GM19238 (cell line): ENCODE measurements around the gene SWI5.
A peak's percentile ranks its signal among the peaks of the same experiment; 100 is the strongest.

ENCODE experiments used
- DNase-seq: peaks from one replicate; pipeline ENCODE4 v3.0.0; 2011; ENCODE audit warnings: low spot score; ENCODE audit not compliant: insufficient read length

Gene SWI5

GRCh38 chr9:128317629-128318028 is 41.6 kb downstream of the SWI5 start:
- DNase-seq = no peak

- DNase-seq = no peak
Observed at GRCh38 chr9:128321343-128321742, 45.3 kb downstream of the SWI5 start.

- DNase-seq = no peak
Observed at GRCh38 chr9:128321879-128322403, 45.9 kb downstream of the SWI5 start.

GRCh38 chr9:128322404-128323211 is 46.5 kb downstream of the SWI5 start, which contains the start of the genes COQ4 and TRUB2:
TSS of gene COQ4 (plus strand) at chr9:128322839. CDS start at chr9:128322859, 20 bp downstream.
TSS of gene TRUB2 (minus strand) at chr9:128322447. CDS start at chr9:128322408, 39 bp downstream.
- peak; percentile 94 for DNase-seq

- DNase-seq = no peak
Observed at GRCh38 chr9:128323212-128323730, 47.2 kb downstream of the SWI5 start.

- DNase-seq = no peak
Observed at GRCh38 chr9:128323791-128324190, 47.7 kb downstream of the SWI5 start.

- no peak for DNase-seq
Observed at GRCh38 chr9:128324401-128324800, 48.3 kb downstream of the SWI5 start.

GRCh38 chr9:128325629-128326028 is 49.6 kb downstream of the SWI5 start:
- no peak for DNase-seq

- no peak for DNase-seq
Observed at GRCh38 chr9:128333451-128333869, 57.4 kb downstream of the SWI5 start.

- no peak for DNase-seq
Observed at GRCh38 chr9:128335161-128335560, 59.1 kb downstream of the SWI5 start.

- no peak for DNase-seq
Observed at GRCh38 chr9:128335914-128336313, 59.8 kb downstream of the SWI5 start.

GRCh38 chr9:128337936-128338335 is 61.9 kb downstream of the SWI5 start:
- DNase-seq = no peak
